K562 (cell line): Measurements from ENCODE around the gene MATCAP1. TPM values are rescaled to one million over a fixed set of nuclear protein-coding genes. Genes with fewer than 3 reads are reported as not detected.

ENCODE experiments used
- ATAC-seq: fragments of 200-7000 bp; cut with Tn5 transposase; 3 replicates; pipeline ENCODE4 v1.9.1; 2020; ENCODE audit warnings: moderate library complexity
- BruUV-seq: library from RNA; stranded (reverse); fragments of 400-500 nt; replicated peaks from 2 replicates; lab custom pipeline; 2021; lab: Mats Ljungman, UMichigan
- CTCF ChIA-PET: fragments of 300-600 bp; formaldehyde crosslinking; extraction: SDS; loops from one replicate; lab custom pipeline; 2021; ENCODE audit warnings: low intra/inter-chr PET ratio; lab: Yijun Ruan, JAX
- POLR2A ChIA-PET: fragments of 300-600, 350-650 bp; sonication (Branson Sonifier 250); formaldehyde crosslinking; extraction: SDS; loops from one replicate; lab custom pipeline; 2021; ENCODE audit warnings: antibody characterized with exemption, inconsistent platforms; lab: Yijun Ruan, JAX
- DNase-seq, 4 experiments: peaks; one replicate each; pipeline versions ENCODE4 v3.0.0 to v3.0.0-alpha.2; 2011 to 2018; ENCODE audit warnings: low spot score in 3 of 4, mixed read lengths in 3 of 4; ENCODE audit errors: extremely low read depth in 1 of 4
- FAIRE-seq: peaks from 2 replicates; lab custom pipeline; 2011; peaks lifted over from hg19 to GRCh38; lab: Jason Lieb, UNC
- H2AFZ ChIP-seq: 2 replicates; pipeline ENCODE4 v1.6.0; 2011; ENCODE audit warnings: low read depth, low read length, control low read depth, inconsistent platforms
- H3K27ac ChIP-seq: fragments of 200-600 bp; 3 replicates; pipeline ENCODE4 v1.8.0; 2011; ENCODE audit warnings: low read depth, mild to moderate bottlenecking, control low read depth, inconsistent platforms, low read length, moderate library complexity, mixed read lengths; ENCODE audit errors: extremely low read depth
- H3K27me3 ChIP-seq, 2 experiments: fragments of 300-600 bp in 1 of 2; 2 replicates in 1 of 2; 3 replicates in 1 of 2; pipeline versions ENCODE4 v1.6.0 to v1.8.0; 2011; ENCODE audit warnings: inconsistent platforms in 2 of 2, low read length in 2 of 2, mild to moderate bottlenecking in 1 of 2, mixed read lengths in 1 of 2, moderate library complexity in 1 of 2; ENCODE audit not compliant: control insufficient read depth in 2 of 2, insufficient read depth in 2 of 2
- H3K36me3 ChIP-seq: fragments of 300-600 bp; 3 replicates; pipeline ENCODE4 v1.8.0; 2011; ENCODE audit warnings: mild to moderate bottlenecking, low read length, inconsistent platforms; ENCODE audit not compliant: control insufficient read depth, insufficient read depth
- H3K4me1 ChIP-seq, 2 experiments: fragments of 200-600 bp in 1 of 2; replicated peaks in 1 of 2; 2 replicates in 1 of 2; 3 replicates in 1 of 2; pipeline versions ENCODE4 v1.5.1 to v1.8.0; 2011; ENCODE audit warnings: inconsistent platforms in 2 of 2, low read length in 2 of 2, mild to moderate bottlenecking in 1 of 2, mixed read lengths in 1 of 2, moderate library complexity in 1 of 2; ENCODE audit not compliant: control insufficient read depth in 2 of 2, insufficient read depth in 2 of 2
- H3K4me2 ChIP-seq: 2 replicates; pipeline ENCODE4 v1.6.1; 2011; ENCODE audit warnings: low read length, control low read depth, inconsistent platforms, mixed read lengths; ENCODE audit not compliant: insufficient read depth
- H3K4me3 ChIP-seq: fragments of 200-600 bp; sonication (generic), shearing (Covaris generic); 2 replicates; pipeline ENCODE4 v1.5.1; 2016; ENCODE audit warnings: control low read depth, inconsistent platforms
- H3K79me2 ChIP-seq: fragments of 200-600 bp; 3 replicates; pipeline ENCODE4 v1.8.0; 2011; ENCODE audit warnings: low read length, inconsistent platforms; ENCODE audit not compliant: control insufficient read depth, insufficient read depth
- H3K9ac ChIP-seq, 2 experiments: 2 replicates each; pipeline versions ENCODE4 v1.6.0 to v1.6.1; 2011; ENCODE audit warnings: low read depth in 2 of 2, low read length in 2 of 2, control low read depth in 1 of 2, inconsistent platforms in 1 of 2, mild to moderate bottlenecking in 1 of 2, mixed read lengths in 1 of 2; ENCODE audit not compliant: insufficient read depth in 1 of 2
- H3K9me1 ChIP-seq: one replicate; pipeline ENCODE4 v1.6.0; 2011; ENCODE audit warnings: inconsistent platforms, mild to moderate bottlenecking, low read length, moderate library complexity; ENCODE audit not compliant: control insufficient read depth, insufficient read depth
- H3K9me3 ChIP-seq: replicated peaks from 2 replicates; pipeline ENCODE4 v1.5.1; 2011; ENCODE audit warnings: low read depth, low read length, inconsistent platforms; ENCODE audit not compliant: control insufficient read depth, insufficient read depth
- H4K20me1 ChIP-seq: replicated peaks from 2 replicates; pipeline ENCODE4 v1.6.1; 2011; ENCODE audit warnings: low read length, inconsistent platforms, mixed read lengths; ENCODE audit not compliant: control insufficient read depth, insufficient read depth
- AFF1 ChIP-seq, 2 experiments: fragments of 450-650 bp; IDR thresholded peaks; 2 replicates each; pipeline ENCODE4 v1.6.1; 2018; ENCODE audit warnings: mild to moderate bottlenecking in 2 of 2, low read depth in 1 of 2; ENCODE audit not compliant: partially characterized antibody in 2 of 2
- BCOR ChIP-seq: fragments of 450-650 bp; IDR thresholded peaks from 2 replicates; pipeline ENCODE4 v1.6.1; 2016
- ETS1 ChIP-seq: conservative IDR thresholded peaks from 2 replicates; pipeline ENCODE4 v1.6.1; 2011; ENCODE audit warnings: low read depth, mild to moderate bottlenecking, low read length; ENCODE audit not compliant: control insufficient read depth
- GABPA ChIP-seq: fragments of 200-800 bp; sonication (Bioruptor generic); conservative IDR thresholded peaks from 2 replicates; pipeline ENCODE4 v1.6.1; 2016; ENCODE audit warnings: low read depth, missing genetic modification characterization, missing compliant biosample characterization
- KLF13 ChIP-seq: fragments of 450-650 bp; IDR thresholded peaks from 2 replicates; pipeline ENCODE4 v1.6.1; 2016; ENCODE audit warnings: missing genetic modification characterization, low read depth, mild to moderate bottlenecking, missing compliant biosample characterization, moderate library complexity, borderline replicate concordance
- MCM3 ChIP-seq: fragments of 450-650 bp; IDR thresholded peaks from 2 replicates; pipeline ENCODE4 v1.6.1; 2016
- PHF8 ChIP-seq: fragments of 200-600 bp; sonication (generic); IDR thresholded peaks from 2 replicates; pipeline ENCODE4 v1.6.1; 2012; ENCODE audit warnings: mixed run types, mild to moderate bottlenecking, inconsistent platforms, low read length, moderate library complexity, borderline replicate concordance
- RAD51 ChIP-seq: fragments of 450-650 bp; IDR thresholded peaks from 2 replicates; pipeline ENCODE4 v1.7.1; 2016; ENCODE audit warnings: low read depth, mild to moderate bottlenecking, borderline replicate concordance
- TARDBP ChIP-seq: fragments of 450-650 bp; IDR thresholded peaks from 2 replicates; pipeline ENCODE4 v1.6.1; 2016
- ZNF282 ChIP-seq: sonication (generic); formaldehyde crosslinking; IDR thresholded peaks from 2 replicates; pipeline ENCODE4 v1.8.1; 2023; ENCODE audit warnings: missing genetic modification reagents
- ZNF79 ChIP-seq: fragments of 250-450 bp; sonication (Bioruptor Pico); IDR thresholded peaks from 2 replicates; pipeline ENCODE4 v1.4.0; 2020; ENCODE audit warnings: low read depth, mild to moderate bottlenecking, moderate library complexity
- WGBS: fragments of 100-300 bp; shearing (Covaris generic); methylation state at CpG from one replicate; pipeline ENCODE4 v1.1.6; 2016; ENCODE audit warnings: low coverage, mixed read lengths; ENCODE audit not compliant: insufficient coverage; ENCODE audit errors: missing lambda C conversion rate; 5-methylcytosine and 5-hydroxymethylcytosine counted together
- in situ Hi-C: fragments of 300-500 bp; cut with MboI; formaldehyde crosslinking; loops from 4 replicates; pipeline ENCODE4 v1.15.0; 2018; ENCODE audit warnings: inconsistent platforms, mixed read lengths
- intact Hi-C: fragments of 100-400 bp; cut with micrococcal nuclease; formaldehyde crosslinking; loops from 2 replicates; pipeline ENCODE4 v1.14.2; 2022
- polyA plus RNA-seq, 8 experiments: library from polyadenylated mRNA; depleted of rRNA in 4 of 8; stranded (reverse) in 5 of 8; unstranded in 3 of 8; fragments of >200 nt; fragmentation: Nextera tagmentation in 2 of 8; fragmentation: Illumina TruSeq in 1 of 8; extraction: Ambion mirVana in 2 of 8; extraction: Trizol in 1 of 8; gene quantifications; 2 replicates each; pipeline versions ENCODE4 v1.2.1 to v1.2.3, GENCODE V29; 2011 to 2014; ENCODE audit warnings: inconsistent platforms in 1 of 8, missing spikeins in 1 of 8
- total RNA-seq, 7 experiments: library from RNA; depleted of rRNA in 6 of 7; stranded (reverse); fragments of >200 nt in 6 of 7; fragmentation: Illumina TruSeq in 2 of 7; extraction: Trizol in 2 of 7; gene quantifications; 2 replicates each; pipeline versions ENCODE4 v1.2.1 to v1.2.3, GENCODE V29; 2011 to 2021; ENCODE audit warnings: low replicate concordance in 1 of 7
- TF ChIP-seq, protein P1 (sequence below): fragments of 250-450 bp; sonication (Bioruptor Pico); IDR thresholded peaks from 2 replicates; pipeline ENCODE4 v1.5.0; 2021; ENCODE audit warnings: mild to moderate bottlenecking, moderate library complexity

Gene MATCAP1
- total and polyA plus RNA-seq, 9 of the 15 experiments (the other 6 are each of a cell fraction or from before 2014, with no cell fraction given) = 3.4 to 20.5 (median 10.3) TPM

DNA sequence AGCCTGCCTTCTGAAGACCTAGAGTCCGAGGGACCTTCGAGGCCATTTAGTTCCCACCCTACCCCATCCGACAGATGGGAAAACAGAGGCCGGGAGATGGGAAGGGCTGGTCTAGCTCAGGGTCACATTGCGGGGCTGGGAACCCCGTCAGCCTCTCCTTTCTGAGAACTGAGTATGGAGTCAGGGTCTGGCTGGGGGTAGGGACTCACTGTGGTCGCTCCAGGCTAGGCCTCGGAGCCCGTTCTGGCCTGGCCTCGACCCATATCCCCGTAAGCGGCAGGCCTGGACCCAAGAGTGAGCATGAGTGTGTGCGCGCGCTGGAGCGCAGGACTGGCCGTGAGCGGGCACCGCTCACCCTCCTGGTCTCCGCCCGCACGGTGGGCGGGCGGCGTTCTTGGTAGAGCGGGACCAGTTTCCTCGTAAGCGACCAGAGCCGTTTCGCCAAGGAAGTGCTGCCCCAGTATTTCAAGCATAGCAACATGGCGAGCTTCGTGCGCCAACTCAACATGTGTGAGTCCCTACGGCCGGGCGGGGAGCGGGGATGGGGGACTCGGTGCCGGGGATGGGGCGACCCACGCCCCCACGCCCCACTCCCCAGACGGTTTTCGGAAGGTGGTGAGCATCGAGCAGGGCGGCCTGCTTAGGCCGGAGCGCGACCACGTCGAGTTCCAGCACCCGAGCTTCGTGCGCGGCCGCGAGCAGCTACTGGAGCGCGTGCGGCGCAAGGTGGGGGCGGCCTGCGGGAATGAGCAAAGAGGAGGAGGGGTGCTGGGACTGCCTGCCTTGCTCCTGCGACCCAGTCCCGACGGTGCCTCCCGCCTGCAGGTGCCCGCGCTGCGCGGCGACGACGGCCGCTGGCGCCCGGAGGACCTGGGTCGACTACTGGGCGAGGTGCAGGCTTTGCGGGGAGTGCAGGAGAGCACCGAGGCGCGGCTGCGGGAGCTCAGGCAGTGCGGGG lies 18.4 kb downstream of the MATCAP1 start:
- DNase-seq (peak in 1 of 4 experiments; percentile 29), FAIRE-seq (no peak), ATAC-seq (no peak)
- H4K20me1 ChIP-seq = no peaks in the 10 kb centered on the region
- H3K27me3 ChIP-seq = no peaks in the 10 kb centered on the region
- H3K9me1 ChIP-seq = no peaks in the 10 kb centered on the region
- peaks cover 19 to 84% of the 10 kb centered on the region in 2 experiments for H3K4me1 ChIP-seq
- in situ Hi-C loops (loop anchor here (25.0 kb wide), 1 partner anchor 203 kb away; the partner anchor contains the start of gene CES3), intact Hi-C loops (no loop called here)
- H2AFZ ChIP-seq = no peak overlapping the region
- H3K36me3 ChIP-seq = peaks cover 13% of the 10 kb centered on the region; the same call in 2 of the 3 replicates
- no peaks in the 10 kb centered on the region for H3K9me3 ChIP-seq
- H3K9ac ChIP-seq = peak overlapping the region; percentile 76 to 95
- peak overlapping the region; percentile 34; the same call in 1 of the 2 replicates for H3K4me3 ChIP-seq
- H3K4me2 ChIP-seq = peak overlapping the region; percentile 54
- 89% methylated on average over 40 of the region's 85 CpGs for WGBS
- H3K27ac ChIP-seq = peak overlapping the region; percentile 82
- peaks cover 12% of the 10 kb centered on the region for H3K79me2 ChIP-seq
- BruUV-seq = no TSS peak
- ChIA-PET POLR2A (interaction anchor here (0.5 to 0.6 kb wide), 2 partner anchors 12 to 315 kb away, joined by 3 read pairs; no protein-coding TSS in a partner anchor), CTCF (no interaction called here)
- peak; percentile 20; the same call in 1 of the 2 replicates for TF ChIP-seq BCOR
- TF ChIP-seq, protein P1, sequence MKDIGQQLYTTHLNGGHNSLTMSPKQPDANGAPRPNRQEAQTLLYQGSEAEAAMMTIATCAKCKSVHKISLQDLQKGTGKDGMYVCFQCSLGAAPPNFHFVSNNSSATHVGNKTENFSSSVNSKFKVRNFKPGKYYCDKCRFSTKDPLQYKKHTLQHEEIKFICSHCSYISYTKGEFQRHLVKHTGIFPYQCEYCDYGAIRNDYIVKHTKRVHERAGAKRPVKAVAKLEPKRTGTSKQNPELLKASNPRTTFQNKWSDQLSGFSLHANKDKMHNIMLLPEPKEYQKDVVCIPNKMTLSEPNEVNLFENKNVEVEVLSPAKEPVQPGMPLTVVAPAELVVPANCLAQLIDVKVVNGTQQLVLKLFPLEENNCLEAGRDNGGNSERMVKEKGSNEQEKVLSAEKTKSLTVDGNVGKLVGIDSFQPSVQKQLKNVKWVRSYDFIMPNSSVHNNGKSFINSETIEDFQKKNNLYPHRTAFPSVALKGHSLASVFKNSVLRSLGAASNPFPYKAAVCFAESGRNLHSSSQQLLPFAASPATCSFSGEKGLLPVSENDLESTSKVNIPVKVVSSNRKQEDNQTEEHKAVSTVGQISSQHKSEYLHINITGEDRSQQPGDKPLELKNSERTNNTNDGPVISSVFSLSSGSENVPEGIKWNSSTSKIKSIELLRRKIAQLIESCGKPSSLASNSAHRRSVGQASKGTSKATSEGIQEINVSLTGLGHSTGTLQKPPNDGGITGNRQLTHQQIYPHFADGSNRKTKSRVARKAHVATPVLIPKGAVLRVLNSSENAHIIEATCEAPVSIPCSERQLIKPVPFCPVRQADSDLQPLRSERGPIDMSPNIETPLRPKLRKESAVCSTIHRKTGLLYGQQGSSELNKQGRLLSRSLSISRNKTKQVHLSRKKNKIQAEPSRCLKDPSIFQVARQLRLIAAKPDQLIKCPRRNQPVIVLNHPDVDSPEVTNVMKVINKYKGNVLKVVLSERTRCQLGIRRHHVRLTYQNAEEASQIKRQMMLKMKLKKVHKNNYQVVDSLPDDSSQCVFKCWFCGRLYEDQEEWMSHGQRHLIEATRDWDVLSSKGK = no peak
- no peak for TF ChIP-seq ZNF282 (CRISPR knock-in tag)
- TF ChIP-seq RAD51 = no peak
- TF ChIP-seq GABPA (tag) = no peak
- no peak for TF ChIP-seq KLF13
- no peak for TF ChIP-seq ZNF79 (CRISPR knock-in tag)
- TF ChIP-seq AFF1 (IDR thresholded peaks at IDR 0.05; ENCODE audit: low read depth in 1 of 2, partially characterized antibody in 2 of 2) = no peak
- no peak for TF ChIP-seq MCM3
- no peak for TF ChIP-seq ETS1
- no peak for TF ChIP-seq PHF8
- no peak for TF ChIP-seq TARDBP
